CD4-positive, alpha-beta T cell (primary cell): ENCODE measurements around the gene IFT81. TPM values are rescaled to one million over a fixed set of nuclear protein-coding genes. Genes with fewer than 3 reads are reported as not detected.

Source experiments
- ATAC-seq: fragments of 200-7000 bp; cut with Tn5 transposase; one replicate; pipeline ENCODE4 v1.10.0; 2022; ENCODE audit warnings: mild to moderate bottlenecking; ENCODE audit not compliant: poor library complexity
- CTCF ChIA-PET: fragments of 350-600 bp; sonication (Branson Sonifier 250); formaldehyde crosslinking; loops from one replicate; lab custom pipeline; 2021; ENCODE audit warnings: antibody characterized with exemption, inconsistent platforms; lab: Charles Lee
- POLR2A ChIA-PET: fragments of 350-600 bp; sonication (Branson Sonifier 250); formaldehyde crosslinking; loops from one replicate; lab custom pipeline; 2021; ENCODE audit warnings: antibody characterized with exemption, inconsistent platforms; lab: Charles Lee
- DNase-seq, 14 experiments: peaks; one replicate each; pipeline ENCODE4 v3.0.0-alpha.2; 2013 to 2020; ENCODE audit warnings: mixed read lengths in 2 of 14
- H3K27ac ChIP-seq, 2 donors: one replicate each; pipeline versions ENCODE4 v1.5.1 to v1.7.0; 2013; ENCODE audit warnings: low read length in 2 of 2, low read depth in 1 of 2, mild to moderate bottlenecking in 1 of 2
- H3K27me3 ChIP-seq, 2 experiments: 1 replicate in 1 of 2; 2 replicates in 1 of 2; pipeline versions ENCODE4 v1.6.1 to v1.7.0; 2013; ENCODE audit warnings: low read length in 2 of 2, control low read depth in 1 of 2, mild to moderate bottlenecking in 1 of 2, moderate library complexity in 1 of 2; ENCODE audit not compliant: insufficient read depth in 2 of 2, control insufficient read depth in 1 of 2
- H3K36me3 ChIP-seq: one replicate; pipeline ENCODE4 v1.6.1; 2013; ENCODE audit warnings: low read length, control low read depth; ENCODE audit not compliant: insufficient read depth
- H3K4me1 ChIP-seq: one replicate; pipeline ENCODE4 v1.6.1; 2013; ENCODE audit warnings: low read length, control low read depth; ENCODE audit not compliant: insufficient read depth
- H3K4me3 ChIP-seq: one replicate; pipeline ENCODE4 v1.5.1; 2013; ENCODE audit warnings: mild to moderate bottlenecking, low read length, moderate library complexity
- H3K9me3 ChIP-seq, 2 experiments: 1 replicate in 1 of 2; 2 replicates in 1 of 2; pipeline versions ENCODE4 v1.6.1 to v1.7.0; 2013; ENCODE audit warnings: low read length in 2 of 2, mild to moderate bottlenecking in 2 of 2, control low read depth in 1 of 2, moderate library complexity in 1 of 2; ENCODE audit not compliant: control insufficient read depth in 1 of 2, insufficient read depth in 1 of 2
- H3K27ac Mint-ChIP-seq: one replicate; pipeline ENCODE4 v1.8.0; 2020; ENCODE audit warnings: mixed read lengths
- H3K27me3 Mint-ChIP-seq: one replicate; pipeline ENCODE4 v1.8.0; 2021; ENCODE audit warnings: mixed read lengths
- H3K36me3 Mint-ChIP-seq: one replicate; pipeline ENCODE4 v1.8.0; 2021; ENCODE audit warnings: low read depth, mixed read lengths
- H3K4me1 Mint-ChIP-seq: one replicate; pipeline ENCODE4 v1.8.0; 2021; ENCODE audit warnings: low read depth, mixed read lengths
- H3K4me3 Mint-ChIP-seq: one replicate; pipeline ENCODE4 v1.8.0; 2020; ENCODE audit warnings: mild to moderate bottlenecking, mixed read lengths
- H3K9me3 Mint-ChIP-seq: one replicate; pipeline ENCODE4 v1.8.0; 2020; ENCODE audit warnings: mixed read lengths
- CTCF ChIP-seq: fragments of 200-600 bp; IDR thresholded peaks from one replicate; pipeline ENCODE4 v1.8.0; 2022; ENCODE audit warnings: antibody characterized with exemption, mild to moderate bottlenecking
- intact Hi-C, 2 experiments: fragments of 100-400 bp; cut with DNase I in 1 of 2; cut with micrococcal nuclease in 1 of 2; formaldehyde crosslinking; loops; one replicate each; pipeline versions ENCODE4 v1.15.1 to v1.9.0; 2023 to 2025; cut with DNase I, micrococcal nuclease
- total RNA-seq, 174 experiments: library from RNA in 2 of 174; stranded (reverse) in 2 of 174; gene quantifications; one replicate each; pipeline ENCODE4 v1.2.3 and lab custom pipeline; 2021 to 2026

Gene IFT81
- total RNA-seq, 2 experiments from 2014 or later, result 0.41 to 1.1 TPM

GRCh38 chr12:110228756-110229155 lies 104.6 kb downstream of the IFT81 start:
- H3K27me3 Mint-ChIP-seq, result no peaks in the 10 kb centered on the region
- Histone ChIP-seq H3K4me1 (no peaks in the 10 kb centered on the region), H3K9me3 (no peaks in the 10 kb centered on the region), H3K27ac (no peak overlapping the region), H3K27me3 (no peaks in the 10 kb centered on the region), H3K4me3 (no peak overlapping the region), H3K36me3 (no peaks in the 10 kb centered on the region)
- H3K4me1 Mint-ChIP-seq, result no peaks in the 10 kb centered on the region
- ChIA-PET CTCF (no interaction called here), POLR2A (no interaction called here)
- no peak for DNase-seq
- no peak for ATAC-seq
- no peaks in the 10 kb centered on the region for H3K9me3 Mint-ChIP-seq
- no peak for TF ChIP-seq CTCF
- intact Hi-C loops, result no loop called here
- H3K27ac Mint-ChIP-seq, result no peak overlapping the region
- H3K36me3 Mint-ChIP-seq, result no peaks in the 10 kb centered on the region
- no peak overlapping the region for H3K4me3 Mint-ChIP-seq

GRCh38 chr12:110229409-110229808 lies 105.3 kb downstream of the IFT81 start:
- ATAC-seq, result no peak

GRCh38 chr12:110230655-110231054 lies 106.5 kb downstream of the IFT81 start:
- H3K4me1 Mint-ChIP-seq, result no peaks in the 10 kb centered on the region
- no peaks in the 10 kb centered on the region for H3K36me3 ChIP-seq
- ChIA-PET POLR2A (interaction anchor here (0.6 kb wide), 1 partner anchor 24 kb away, joined by 3 read pairs; no protein-coding TSS in a partner anchor), CTCF (interaction anchor here (0.6 kb wide), 1 partner anchor 1586 kb away, joined by 3 read pairs; no protein-coding TSS in a partner anchor)
- H3K27ac Mint-ChIP-seq, result no peak overlapping the region
- H3K4me1 ChIP-seq, result no peaks in the 10 kb centered on the region
- no peak overlapping the region for H3K27ac ChIP-seq
- H3K36me3 Mint-ChIP-seq, result no peaks in the 10 kb centered on the region
- no peak for TF ChIP-seq CTCF
- H3K27me3 Mint-ChIP-seq, result no peaks in the 10 kb centered on the region
- no peak overlapping the region for H3K4me3 ChIP-seq
- no peaks in the 10 kb centered on the region for H3K9me3 Mint-ChIP-seq
- no peak for DNase-seq
- no peak for ATAC-seq
- no peaks in the 10 kb centered on the region for H3K9me3 ChIP-seq
- no peaks in the 10 kb centered on the region for H3K27me3 ChIP-seq
- intact Hi-C loops, result no loop called here
- H3K4me3 Mint-ChIP-seq, result no peak overlapping the region

More at GRCh38 chr12:110229409-110229808, 105.3 kb downstream of the IFT81 start:
- Histone ChIP-seq H3K27me3 (no peaks in the 10 kb centered on the region), H3K27ac (no peak overlapping the region), H3K36me3 (no peaks in the 10 kb centered on the region), H3K9me3 (no peaks in the 10 kb centered on the region), H3K4me3 (no peak overlapping the region), H3K4me1 (no peaks in the 10 kb centered on the region)
- Mint-ChIP-seq H3K27me3 (no peaks in the 10 kb centered on the region), H3K36me3 (no peaks in the 10 kb centered on the region), H3K4me3 (no peak overlapping the region), H3K9me3 (no peaks in the 10 kb centered on the region), H3K27ac (no peak overlapping the region), H3K4me1 (no peaks in the 10 kb centered on the region)
- TF ChIP-seq CTCF, result no peak
- POLR2A ChIA-PET, result no interaction called here
- intact Hi-C loops, result no loop called here
- CTCF ChIA-PET, result no interaction called here
- no peak for DNase-seq
